Head of caudate nucleus (tissue), 42 donors: Measurements from ENCODE around the gene B3GALNT2.
"Not testable (repeated sequence)": the region's sequence is repeated elsewhere in the genome, so short reads cannot be mapped to it uniquely, and the experiment has no call there.

Experiments
- DNase-seq, 42 donors: peaks; one replicate each; pipeline versions ENCODE4 v3.0.0 to v3.0.0-alpha.2; 2020 to 2021; ENCODE audit warnings: mixed read lengths in 7 of 42
- intact Hi-C: fragments of 100-400 bp; cut with DNase I; formaldehyde crosslinking; loops from one replicate; pipeline ENCODE4 v1.15.0; 2022

B3GALNT2 gene

DNA sequence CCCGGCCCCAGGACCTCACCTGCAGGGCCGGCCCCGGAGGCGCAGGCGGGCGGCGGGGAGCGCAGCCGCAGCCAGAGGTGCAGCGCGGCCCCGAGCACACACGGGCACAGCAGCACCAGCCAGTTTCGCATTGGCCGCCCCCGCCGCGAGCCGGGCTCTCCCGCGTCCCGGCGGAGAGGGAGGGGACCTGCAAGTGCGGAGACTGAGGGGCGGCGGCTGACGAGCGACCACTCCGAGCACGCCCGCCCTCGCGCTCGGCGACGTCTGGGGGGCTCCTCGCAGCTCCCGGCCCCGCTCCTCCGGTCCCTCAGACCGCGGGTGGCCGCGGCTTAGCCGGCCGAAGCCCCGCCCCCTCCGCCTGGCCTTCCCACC, at the start of gene B3GALNT2:
TSS of gene B3GALNT2 (minus strand) at position 331 of the 372 bp plus-strand sequence. CDS start at position 131, 200 bp downstream.
- no peak for DNase-seq
- intact Hi-C loops, result loop anchor here (10.0 kb wide), 1 partner anchor 179 kb away; the partner anchor contains the start of genes ARID4B and GGPS1

DNA sequence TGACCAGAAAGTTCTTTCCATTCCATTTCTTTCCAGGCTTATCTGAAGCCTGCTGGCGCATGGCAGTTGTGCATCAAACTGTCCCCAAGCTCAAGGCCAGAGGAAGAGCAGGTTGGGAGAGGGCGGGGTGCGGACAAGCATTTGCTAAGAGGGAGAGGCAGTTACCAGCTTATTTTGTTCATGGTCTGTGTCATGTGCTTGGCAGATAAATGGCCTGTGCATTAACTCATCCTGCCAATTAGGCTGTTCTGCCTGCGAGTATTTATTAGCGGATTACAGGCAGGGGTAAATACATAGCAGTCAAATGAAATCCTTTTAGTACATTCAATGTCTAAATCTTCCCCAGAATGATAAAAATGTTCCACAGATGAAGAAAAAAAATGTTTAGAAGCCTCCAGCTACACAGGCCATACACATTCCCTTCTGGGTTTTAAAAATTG, 48.9 kb upstream of the B3GALNT2 start:
- DNase-seq, result no peak
- intact Hi-C loops, result no loop called here

DNA sequence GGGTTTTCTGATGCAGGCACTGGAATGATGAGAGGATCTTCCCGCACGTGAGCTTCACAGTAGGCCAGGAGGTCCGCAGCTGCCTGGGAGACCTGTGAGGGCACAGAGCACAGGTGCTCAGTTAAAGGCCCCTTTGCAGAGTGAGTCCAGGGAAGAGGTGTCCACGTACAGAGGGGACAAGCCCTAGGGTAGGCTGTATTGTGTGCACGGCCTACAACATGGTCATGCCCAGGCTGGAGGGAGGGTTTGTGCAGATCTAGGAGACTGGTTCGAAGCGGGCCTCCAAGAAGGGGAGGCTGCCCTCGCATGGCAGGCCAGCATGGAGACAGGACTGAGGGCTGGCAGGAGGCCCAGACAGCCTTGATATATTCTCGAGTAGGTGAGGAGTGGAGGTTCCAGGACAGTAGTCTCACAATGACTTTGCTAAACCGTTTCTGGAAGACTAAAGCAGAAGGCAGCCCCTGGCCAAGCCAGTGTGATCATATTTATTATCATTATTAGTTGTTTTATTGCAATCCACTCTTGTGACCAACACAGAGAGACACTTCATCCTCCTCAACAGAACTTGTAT, 48.0 kb upstream of the B3GALNT2 start:
- intact Hi-C loops, result no loop called here

DNA sequence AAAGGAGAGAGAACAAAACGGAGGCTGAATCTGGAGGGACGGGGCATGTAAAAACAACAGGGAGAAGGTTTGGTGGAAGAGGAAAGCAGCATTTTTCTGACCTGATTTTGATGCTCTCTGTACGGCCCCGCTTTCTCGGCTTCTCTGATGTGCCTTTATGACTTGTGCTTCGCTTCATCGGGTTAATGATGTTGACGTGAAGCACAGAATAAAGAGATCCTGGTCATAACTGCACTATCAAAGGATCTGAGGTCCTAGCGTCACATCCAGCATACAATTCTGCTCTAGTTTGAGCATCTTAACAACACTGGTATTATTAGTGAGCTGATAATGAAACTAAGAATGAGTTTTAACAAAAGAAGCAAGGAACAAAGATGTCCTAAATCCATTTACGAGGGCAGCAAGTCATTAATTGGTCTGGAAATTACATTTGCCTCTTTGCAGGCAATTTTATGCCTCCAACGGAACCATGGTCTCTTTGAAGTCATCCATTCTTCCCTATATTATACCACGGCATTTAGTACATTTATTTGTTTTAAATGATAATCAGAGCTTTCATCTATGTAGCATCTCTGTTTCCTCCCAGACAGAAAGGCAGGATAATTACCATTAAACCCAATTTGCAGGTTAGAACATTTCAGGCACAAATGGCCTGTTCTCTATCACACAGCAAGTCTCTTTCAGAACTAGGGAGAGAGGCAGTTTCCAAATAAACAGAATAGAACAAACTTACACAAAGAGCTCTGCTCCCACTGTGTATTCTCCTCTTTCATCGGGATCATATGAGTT, 45.3 kb upstream of the B3GALNT2 start:
- intact Hi-C loops, result no loop called here
- DNase-seq, result no peak

More for the DNA sequence above, 48.0 kb upstream of the B3GALNT2 start:
- no peak for DNase-seq

DNA sequence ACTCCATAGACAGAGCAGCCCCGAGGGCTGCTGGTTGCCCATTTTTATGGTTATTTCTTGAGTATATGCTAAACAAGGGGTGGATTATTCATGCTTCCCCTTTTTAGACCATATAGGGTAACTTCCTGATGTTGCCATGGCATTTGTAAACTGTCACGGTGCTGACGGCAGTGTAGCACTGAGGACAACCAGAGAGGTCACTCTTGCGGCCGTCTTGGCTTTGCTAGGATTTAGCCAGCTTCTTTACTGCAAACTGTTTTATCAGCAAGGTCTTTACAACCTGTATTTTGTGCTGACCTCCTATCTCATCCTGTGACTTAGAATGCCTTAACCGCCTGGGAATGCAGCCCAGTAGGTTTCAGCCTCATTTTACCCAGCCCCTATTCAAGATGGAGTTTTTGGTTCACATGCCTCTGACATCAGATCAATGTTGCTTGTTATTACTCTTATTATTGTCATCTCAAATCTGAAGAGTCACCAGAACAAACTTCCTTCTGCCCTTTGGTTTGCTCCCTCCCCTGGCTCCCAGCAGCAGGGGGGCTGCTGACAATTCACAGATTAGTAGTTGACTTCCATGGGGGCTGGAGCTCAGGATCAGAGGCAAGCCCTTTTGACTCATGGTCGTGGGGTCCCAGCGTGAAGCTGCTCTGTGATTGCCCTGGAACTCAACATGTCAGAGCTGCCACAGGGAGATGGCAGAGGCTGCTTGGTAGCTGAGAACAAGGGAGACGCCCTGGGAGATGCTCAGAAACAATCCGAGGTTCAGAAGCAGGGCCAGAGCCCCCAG, 42.3 kb upstream of the B3GALNT2 start:
- intact Hi-C loops, DNase-seq: not testable (repeated sequence)

DNA sequence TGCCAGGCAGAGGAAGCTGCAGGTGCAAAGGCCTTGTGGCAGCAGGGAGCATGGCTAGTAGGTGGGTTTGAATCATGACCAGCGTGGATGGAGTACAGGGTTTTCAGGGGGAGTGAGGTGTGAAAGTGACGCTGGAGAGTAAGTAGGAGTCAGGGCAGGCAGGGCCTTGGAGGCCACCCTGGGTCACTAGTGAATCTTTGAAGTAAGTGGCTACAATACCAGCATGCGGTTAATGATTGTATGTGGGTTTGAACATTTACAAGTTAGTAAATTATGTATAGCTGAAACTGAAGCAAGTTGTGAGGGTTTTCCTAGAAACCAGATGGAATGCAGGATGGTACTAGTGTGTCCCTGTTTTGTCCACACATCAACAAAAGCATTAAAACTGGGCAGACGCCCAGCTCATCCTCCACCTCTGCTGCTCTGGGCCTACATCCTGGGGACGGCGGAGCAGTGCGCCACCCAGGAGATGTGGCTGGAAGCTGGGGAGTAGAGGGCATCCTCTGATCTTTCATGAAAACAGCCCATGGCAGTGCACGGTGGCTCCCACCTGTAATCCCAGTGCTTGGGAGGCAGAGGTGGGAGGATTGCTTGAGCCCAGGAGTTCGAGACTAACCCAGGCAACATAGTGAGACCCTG, 41.2 kb upstream of the B3GALNT2 start:
- intact Hi-C loops, result no loop called here

DNA sequence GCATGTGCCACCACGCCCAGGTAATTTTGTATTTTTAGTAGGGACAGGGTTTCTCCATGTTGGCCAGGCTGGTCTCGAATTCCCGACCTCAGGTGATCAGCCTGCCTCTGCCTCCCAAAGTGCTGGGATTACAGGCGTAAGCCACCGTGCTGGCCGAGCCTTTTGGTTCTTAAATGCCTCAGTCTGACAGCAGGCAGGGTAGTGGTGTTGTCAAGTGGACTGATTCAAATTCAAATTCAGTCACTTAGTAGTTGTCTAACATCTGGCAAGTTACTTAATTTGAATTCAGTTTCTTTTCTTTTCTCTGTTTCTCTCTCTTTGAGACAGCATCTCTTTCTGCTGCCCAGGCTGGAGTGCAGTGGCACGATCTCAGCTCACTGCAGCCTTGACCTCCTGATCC, 38.6 kb upstream of the B3GALNT2 start:
- intact Hi-C loops, DNase-seq: not testable (repeated sequence)

More for the DNA sequence above, 41.2 kb upstream of the B3GALNT2 start:
- DNase-seq, result no peak

DNA sequence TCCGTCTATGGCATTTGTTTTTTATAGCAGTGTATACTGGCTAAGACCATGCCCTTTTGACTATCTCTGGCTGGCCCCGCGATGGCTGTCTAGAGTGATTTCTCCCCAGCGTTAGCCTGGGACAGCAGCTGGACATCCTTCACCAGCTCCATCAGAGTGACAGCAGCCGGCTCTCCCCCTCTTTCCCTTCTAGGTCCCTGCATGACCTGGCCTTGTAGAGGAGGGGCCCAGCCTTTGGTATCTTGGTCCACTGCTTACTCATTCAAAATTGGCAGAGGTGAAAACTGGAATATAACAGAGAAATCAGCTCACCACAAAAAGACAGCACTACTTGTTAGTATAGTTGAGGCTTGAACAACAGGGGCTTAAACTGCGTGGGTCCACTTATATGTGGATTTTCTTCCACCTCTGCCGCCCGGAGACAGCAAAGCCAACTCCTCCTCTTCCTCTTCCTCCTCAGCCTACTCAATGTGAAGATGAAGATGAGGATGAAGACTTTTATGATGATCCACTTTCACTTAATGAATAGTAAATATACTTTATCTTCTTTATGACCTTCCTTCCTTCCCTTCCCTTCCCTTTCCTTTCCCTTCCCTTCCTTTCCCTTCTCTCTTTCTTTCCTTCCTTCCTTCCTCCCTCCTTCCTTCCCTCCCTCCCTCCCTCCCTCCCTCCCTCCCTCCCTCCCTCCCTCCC, 29.4 kb upstream of the B3GALNT2 start:
- intact Hi-C loops, result no loop called here
- DNase-seq, result no peak

DNA sequence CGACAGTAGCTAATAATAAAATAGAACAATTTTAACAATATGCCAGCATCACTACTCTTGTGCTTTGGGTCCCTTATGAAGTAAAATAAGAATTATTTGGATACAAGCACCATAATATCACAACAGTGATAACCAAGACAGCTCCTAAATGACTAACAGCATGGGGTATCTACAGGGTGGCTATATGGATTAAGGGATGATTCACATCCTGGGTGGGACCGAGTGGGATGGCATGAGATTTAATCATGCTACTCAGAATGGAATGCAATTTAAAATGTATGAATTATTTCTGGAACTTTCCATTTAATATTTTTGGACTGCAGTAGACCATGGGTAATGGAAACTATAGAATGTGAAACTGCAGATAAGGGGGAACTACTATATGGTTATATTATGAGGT, 28.1 kb upstream of the B3GALNT2 start:
- DNase-seq, result no peak
- intact Hi-C loops, result no loop called here

DNA sequence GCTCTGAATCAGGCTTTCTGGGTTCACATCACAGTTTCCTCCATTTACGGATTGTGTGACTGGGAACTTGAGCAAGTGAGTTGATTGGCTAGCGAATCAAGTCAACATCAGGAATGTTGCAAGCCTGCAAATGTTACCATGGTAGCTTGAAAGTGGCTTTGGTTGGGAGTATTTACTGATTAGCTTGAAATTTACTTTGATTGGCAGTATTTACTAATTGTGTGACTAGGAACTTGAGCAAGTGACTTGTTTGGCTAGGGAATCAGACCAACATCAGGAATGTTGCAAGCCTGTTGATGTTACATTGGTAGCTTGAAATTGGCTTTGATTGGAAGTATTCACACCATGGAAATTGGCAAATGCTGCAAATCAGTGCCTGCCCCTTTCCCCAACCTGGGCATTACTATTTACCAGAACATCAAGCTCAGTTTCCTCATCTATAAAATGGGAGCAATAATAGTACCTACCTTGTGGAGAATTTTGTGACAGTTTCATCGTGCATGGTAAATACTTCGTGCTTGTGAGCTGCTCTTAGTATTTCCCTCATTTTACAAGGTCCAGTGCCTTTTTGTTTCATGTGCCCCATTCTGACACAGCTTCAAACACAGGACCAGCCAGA, 23.1 kb upstream of the B3GALNT2 start:
- intact Hi-C loops, result no loop called here
- DNase-seq, result no peak

DNA sequence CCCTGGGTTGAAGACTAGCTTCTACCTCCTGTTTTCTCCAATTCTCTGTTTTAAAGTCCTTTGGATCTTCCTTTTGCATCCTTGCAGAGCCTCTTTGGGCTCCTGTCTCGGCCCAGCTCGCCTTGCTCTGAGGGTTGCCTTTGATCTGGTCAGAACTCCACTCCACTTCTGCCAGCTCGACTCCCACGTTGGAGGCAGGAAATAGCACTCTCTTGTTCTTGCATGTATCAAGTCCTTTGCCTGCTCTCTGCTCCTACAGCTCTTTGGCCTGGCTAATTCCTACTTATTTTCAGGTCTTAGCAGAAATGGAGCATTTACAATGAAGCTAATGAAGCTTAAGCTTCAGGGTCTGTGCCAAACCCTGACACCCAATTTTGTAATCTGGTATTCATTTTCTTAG, 21.1 kb upstream of the B3GALNT2 start:
- intact Hi-C loops, result no loop called here
- no peak for DNase-seq

DNA sequence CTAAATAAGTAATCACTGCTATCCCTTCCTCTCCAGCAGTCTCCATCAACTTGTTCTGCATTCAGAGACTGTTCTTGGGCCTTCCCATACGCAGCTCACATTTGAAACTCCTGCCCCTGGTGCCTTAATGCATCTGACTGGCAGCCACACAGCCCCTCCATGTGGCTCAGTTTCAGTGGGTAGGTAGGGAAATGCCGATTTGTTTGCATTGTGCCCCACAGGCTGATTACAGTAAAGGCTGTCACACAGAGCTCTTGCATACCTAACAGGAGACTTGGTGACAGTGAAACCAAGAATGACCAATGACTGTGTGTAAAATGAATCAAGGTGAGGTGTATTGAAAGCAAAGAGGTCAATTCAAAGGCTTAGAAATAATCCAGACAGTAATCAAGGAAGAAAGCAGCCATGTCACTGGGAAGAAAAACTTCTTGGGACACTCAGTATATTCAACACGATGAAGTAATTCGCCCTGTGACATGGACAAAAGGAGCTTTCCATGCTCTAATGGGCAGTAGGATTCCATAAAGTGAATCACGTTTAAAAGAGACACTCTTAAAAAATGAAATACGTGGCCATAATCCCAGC, 12.7 kb upstream of the B3GALNT2 start:
- intact Hi-C loops, result loop anchor here (10.0 kb wide), 1 partner anchor 268 kb away; no protein-coding TSS in a partner anchor
- DNase-seq, result no peak

DNA sequence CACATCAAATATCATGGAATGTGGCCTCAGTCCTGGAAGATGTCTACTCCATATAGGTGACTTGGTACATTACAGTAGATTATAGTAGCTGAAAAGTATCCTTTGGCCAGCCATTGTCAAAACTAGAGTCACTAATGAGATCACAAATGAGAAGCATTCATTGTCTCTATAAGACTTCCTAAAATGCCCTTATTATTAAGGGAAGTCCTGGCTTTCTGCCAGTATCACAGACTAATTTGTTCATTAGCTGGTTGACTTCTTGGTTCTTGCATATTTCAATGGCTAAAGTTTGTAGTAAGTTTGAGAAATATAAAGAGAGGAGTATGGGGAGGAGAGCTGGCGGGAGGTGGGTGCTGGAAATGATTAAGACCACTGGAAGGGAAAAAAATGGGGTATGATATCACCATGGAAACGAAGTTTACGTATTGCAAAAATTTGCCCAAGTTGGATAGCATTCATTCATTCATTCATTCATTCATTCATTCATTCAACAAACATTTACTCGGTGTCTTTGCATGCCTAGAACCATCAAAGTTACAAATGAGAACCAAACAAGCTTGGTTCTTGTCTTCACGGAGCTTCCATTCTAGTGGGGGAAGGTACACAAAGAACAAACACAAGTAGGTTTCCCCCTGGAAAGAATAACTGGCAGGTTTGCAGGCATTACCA, 11.7 kb upstream of the B3GALNT2 start:
- intact Hi-C loops, result loop anchor here (10.0 kb wide), 1 partner anchor 269 kb away; no protein-coding TSS in a partner anchor
- no peak for DNase-seq

DNA sequence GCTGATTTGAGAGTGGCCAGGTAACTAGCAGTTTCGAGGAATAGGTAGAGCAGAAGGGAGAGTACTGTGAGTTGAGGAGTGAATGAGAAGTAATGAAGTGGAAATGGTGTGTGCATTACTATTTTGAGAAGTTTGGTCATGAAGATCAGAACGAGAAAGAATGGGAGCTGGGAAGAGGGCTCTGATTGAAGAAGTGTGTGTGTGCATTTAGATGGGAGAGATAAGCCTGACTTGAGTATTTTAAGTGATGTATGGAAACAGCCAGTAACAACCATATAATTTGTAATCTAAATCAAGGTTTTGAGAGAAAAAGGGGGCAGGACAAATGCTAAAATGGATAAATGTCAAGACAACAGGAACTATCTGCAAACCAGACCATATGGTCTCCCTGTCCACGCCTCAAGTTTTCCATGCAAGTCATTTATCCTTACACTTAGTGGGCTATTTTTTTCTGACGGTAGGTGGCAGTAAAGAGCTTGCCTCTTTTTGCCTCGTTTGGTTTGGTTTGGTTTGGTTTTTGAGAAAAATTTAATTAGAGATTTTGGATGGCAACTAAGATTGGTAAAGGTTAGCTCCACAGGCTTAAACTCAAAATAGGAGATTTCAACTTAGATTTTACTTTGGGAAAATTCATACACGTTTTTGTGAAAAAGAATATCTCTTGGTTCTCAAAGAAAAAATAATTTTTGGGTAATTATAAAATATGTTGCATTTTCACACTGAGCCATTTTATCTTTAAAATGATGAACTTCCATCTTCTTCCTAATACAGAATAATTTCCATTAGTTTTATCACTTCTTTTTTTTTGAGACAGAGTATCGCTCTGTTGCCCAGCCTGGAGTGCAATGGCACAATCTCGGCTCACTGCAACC, 9.5 kb upstream of the B3GALNT2 start:
- peak in 18 of 42 donors; percentile 7 to 82 (median 41) for DNase-seq
- intact Hi-C loops, result loop anchor here (10.0 kb wide), 1 partner anchor 271 kb away; no protein-coding TSS in a partner anchor

DNA sequence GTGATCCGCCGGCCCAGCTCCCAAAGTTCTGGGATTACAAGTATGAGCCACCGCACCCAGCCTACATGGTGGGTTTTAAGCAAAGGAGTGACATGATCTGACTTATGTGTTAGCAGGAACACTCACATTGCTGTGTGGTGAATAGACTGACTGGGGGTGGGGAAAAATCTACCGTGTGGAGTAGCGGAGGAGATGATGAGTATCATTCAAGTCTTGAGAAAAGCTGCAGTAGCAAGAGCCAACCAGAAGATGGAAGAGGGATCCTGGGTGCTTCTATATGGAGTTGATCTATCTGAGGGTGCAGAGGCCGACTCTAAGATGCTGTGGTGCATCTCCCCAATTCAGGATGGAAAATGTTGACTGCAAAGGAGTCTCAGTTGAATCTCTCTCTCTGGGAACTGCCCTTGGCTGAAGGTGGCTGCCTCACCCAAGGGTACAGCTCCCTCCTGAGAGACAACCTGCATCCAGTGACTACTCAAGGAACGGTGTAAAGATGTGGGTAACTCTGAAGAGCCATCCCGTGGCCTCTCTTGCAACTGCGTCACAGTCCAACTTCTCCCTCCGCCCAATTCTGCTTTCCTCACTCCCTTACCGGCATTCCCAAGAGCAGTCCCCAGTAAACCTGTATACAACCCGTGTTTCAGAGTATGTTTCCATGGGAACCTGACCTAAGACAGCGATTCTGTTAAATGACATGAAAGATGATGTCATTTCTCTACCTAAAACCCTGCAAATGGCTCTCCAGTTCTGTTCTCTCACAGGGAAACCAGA, 7.4 kb upstream of the B3GALNT2 start:
- DNase-seq, result peak in 3 of 42 donors; percentile 9 to 13 (median 11)
- intact Hi-C loops, result loop anchor here (10.0 kb wide), 1 partner anchor 273 kb away; no protein-coding TSS in a partner anchor
